Breast epithelium (tissue), 3 donors: ENCODE data around the gene CCDC7.

Source experiments
- POLR2A ChIP-seq: fragments of 450-650 bp; IDR thresholded peaks from one replicate; pipeline ENCODE4 v1.6.1; 2016; ENCODE audit warnings: antibody characterized with exemption, mild to moderate bottlenecking, moderate library complexity
- TF ChIP-seq, protein P1 (sequence below), 3 donors: fragments of 450-650 bp; IDR thresholded peaks; one replicate each; pipeline ENCODE4 v1.5.1; 2016 to 2017; ENCODE audit warnings: antibody characterized with exemption in 3 of 3, mild to moderate bottlenecking in 3 of 3, moderate library complexity in 3 of 3

GRCh38 chr10:32411797-32412498, 34.0 kb upstream of the CCDC7 start:
- TF ChIP-seq, protein P1, sequence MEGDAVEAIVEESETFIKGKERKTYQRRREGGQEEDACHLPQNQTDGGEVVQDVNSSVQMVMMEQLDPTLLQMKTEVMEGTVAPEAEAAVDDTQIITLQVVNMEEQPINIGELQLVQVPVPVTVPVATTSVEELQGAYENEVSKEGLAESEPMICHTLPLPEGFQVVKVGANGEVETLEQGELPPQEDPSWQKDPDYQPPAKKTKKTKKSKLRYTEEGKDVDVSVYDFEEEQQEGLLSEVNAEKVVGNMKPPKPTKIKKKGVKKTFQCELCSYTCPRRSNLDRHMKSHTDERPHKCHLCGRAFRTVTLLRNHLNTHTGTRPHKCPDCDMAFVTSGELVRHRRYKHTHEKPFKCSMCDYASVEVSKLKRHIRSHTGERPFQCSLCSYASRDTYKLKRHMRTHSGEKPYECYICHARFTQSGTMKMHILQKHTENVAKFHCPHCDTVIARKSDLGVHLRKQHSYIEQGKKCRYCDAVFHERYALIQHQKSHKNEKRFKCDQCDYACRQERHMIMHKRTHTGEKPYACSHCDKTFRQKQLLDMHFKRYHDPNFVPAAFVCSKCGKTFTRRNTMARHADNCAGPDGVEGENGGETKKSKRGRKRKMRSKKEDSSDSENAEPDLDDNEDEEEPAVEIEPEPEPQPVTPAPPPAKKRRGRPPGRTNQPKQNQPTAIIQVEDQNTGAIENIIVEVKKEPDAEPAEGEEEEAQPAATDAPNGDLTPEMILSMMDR (IDR thresholded peaks at IDR 0.05) = no peak
- TF ChIP-seq POLR2A = no peak
